ENCODE data around the gene ZNF672.
"Not testable (repeated sequence)": the region's sequence is repeated elsewhere in the genome, so short reads cannot be mapped to it uniquely, and the experiment has no call there.

Gene ZNF672

GRCh38 chr1:248884632-248885295, 46.7 kb downstream of the ZNF672 start:
- DNase-seq, result no peak

- no peak for DNase-seq
Observed at GRCh38 chr1:248885646-248886045, 47.6 kb downstream of the ZNF672 start.

- peak in 6 of 56 donors; percentile 10 to 28 (median 14) for DNase-seq
Observed at GRCh38 chr1:248886237-248886895, 48.3 kb downstream of the ZNF672 start.

GRCh38 chr1:248889914-248890243, 51.9 kb downstream of the ZNF672 start:
- DNase-seq, result not testable (repeated sequence)

GRCh38 chr1:248890549-248891498, 52.8 kb downstream of the ZNF672 start:
- no peak for DNase-seq

- no peak for DNase-seq
Observed at GRCh38 chr1:248891758-248892157, 53.7 kb downstream of the ZNF672 start.

- DNase-seq, result no peak
Observed at GRCh38 chr1:248892590-248892989, 54.6 kb downstream of the ZNF672 start.

- DNase-seq, result no peak
Observed at GRCh38 chr1:248894837-248895236, 56.8 kb downstream of the ZNF672 start.

- no peak for DNase-seq
Observed at GRCh38 chr1:248897412-248898337, 59.7 kb downstream of the ZNF672 start.

All from amygdala (tissue), 56 donors.